Articular chondrocyte of knee joint (primary cell): ENCODE results near the gene TMEM33. TPM values are rescaled to one million over a fixed set of nuclear protein-coding genes. Genes with fewer than 3 reads are reported as not detected.

Source experiments
- small RNA-seq: library from RNA; depleted of rRNA; stranded (forward); fragments of <200 nt; gene quantifications from one replicate; pipeline ENCODE3, GENCODE V24; 2012
- total RNA-seq: library from RNA; depleted of rRNA; stranded (reverse); fragments of >200 nt; gene quantifications from 2 replicates; pipeline ENCODE4 v1.2.3, GENCODE V29; 2012

TMEM33 gene
- total RNA-seq, result 54.0 and 55.6 TPM in 2 replicates

GRCh38 chr4:41934901-41935651 is at the start of gene TMEM33:
TSS of gene TMEM33 (plus strand) at chr4:41935429. CDS start at chr4:41935485, 56 bp downstream.

DNA sequence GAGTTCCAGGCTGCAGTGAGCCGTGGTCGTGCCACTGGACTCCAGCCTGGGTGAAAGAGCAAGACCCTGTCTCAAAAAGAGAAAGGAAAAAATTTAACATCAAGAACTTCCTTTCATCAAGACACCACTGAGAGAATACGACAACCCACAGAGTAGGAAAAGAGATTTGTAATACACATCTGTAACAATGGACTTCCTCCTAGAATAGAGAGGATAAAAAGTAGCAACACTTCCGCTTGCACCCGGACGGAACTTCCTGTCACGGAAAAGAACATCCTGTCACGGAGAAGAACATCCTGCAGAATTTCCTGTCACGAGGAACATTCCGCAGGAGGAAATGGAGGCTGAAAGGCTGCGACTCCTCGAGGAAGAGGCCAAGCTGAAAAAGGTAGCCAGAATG is 46.2 kb downstream of the TMEM33 start, which contains the start of gene DCAF4L1:
Gene DCAF4L1, plus strand, starts transcription at position 301 of the 400 bp plus-strand sequence. Its CDS starts 37 bp downstream, at position 338.

DNA sequence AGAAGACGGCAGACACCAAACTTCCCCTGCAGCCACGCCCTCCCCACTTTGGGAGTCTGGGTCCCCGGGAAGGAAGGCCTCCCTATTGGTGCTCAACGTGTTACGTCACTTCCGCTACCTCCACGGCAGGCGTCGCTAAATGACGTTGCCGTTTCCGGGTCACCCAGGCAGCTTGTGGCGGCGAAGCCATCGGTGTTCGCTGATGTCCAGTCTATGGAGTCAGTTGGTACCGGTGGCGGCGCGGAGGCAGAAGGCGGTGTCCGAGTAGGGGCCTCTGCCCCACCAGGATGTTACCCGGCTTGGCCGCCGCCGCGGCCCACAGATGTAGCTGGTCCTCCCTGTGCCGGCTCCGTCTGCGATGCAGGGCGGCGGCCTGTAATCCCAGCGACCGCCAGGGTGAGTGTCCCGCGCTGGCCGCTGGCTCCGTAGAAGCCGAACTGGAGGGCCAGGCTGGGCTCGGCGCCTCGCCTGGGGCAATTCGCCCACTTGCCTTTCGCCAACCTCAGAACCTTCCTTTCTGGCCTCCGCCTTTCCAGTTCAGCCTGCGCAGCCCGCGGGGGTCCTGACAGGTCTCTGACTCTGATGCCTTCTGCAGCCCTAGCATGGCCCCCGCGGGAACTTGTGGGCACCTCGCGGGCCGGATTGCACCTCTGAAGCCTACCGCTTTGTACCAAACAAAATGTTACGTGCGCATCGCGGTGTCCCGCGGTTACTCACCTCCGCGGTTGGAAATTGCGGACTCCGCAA is 55.3 kb downstream of the TMEM33 start, which contains the start of gene SLC30A9:
Gene SLC30A9, plus strand, starts transcription at position 166 of the 747 bp plus-strand sequence. Its CDS starts 122 bp downstream, at position 288.

Small RNAs within 50 kb of the gene (small RNA-seq; reads per million reads assigned to genes)
- not detected for gene AC108210.2

Other genes with a start within 250 kb of the TMEM33 start
- not detected in 2 replicates for gene PHOX2B, start 186.7 kb upstream of the TMEM33 start, total RNA-seq
- 0.22 and 0.26 TPM in 2 replicates for gene DCAF4L1, start 46.3 kb downstream of the TMEM33 start, total RNA-seq
- gene SLC30A9, start 55.1 kb downstream of the TMEM33 start, total RNA-seq, result 73.6 and 76.8 TPM in 2 replicates
- 0.11 TPM in 1 of 2 replicates, not detected in the other for gene BEND4, start 217.2 kb downstream of the TMEM33 start, total RNA-seq